ENCODE data around the gene UGT2B15.
"Not testable (repeated sequence)": the region's sequence is repeated elsewhere in the genome, so short reads cannot be mapped to it uniquely, and the experiment has no call there.

UGT2B15 gene

GRCh38 chr4:68670479-68670939, at the start of gene UGT2B15:
UGT2B15 (minus strand) TSS chr4:68670652; CDS start chr4:68670618, 34 bp downstream.
- not testable (repeated sequence) for DNase-seq

DNA sequence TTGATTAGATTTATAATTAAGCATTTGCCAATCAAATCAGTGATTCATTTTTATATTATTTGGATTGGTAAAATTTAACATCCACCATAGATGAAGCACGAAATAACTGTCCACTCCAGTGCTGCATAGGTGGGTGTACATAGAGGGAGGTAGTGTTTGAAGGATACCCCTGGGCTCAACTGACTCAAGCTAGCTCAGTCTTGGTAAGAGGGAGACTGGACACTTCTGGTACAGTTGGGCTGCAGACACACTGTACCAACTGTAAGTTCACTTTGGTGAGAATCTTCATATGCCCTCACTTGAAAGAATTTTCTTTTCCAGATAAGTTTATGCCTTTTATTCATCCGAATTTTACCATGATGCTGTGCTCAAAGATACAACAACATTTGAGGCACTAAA, 48.6 kb upstream of the UGT2B15 start:
- no peak for DNase-seq

- no peak for DNase-seq
Observed at GRCh38 chr4:68718447-68719074, 48.1 kb upstream of the UGT2B15 start.

DNA sequence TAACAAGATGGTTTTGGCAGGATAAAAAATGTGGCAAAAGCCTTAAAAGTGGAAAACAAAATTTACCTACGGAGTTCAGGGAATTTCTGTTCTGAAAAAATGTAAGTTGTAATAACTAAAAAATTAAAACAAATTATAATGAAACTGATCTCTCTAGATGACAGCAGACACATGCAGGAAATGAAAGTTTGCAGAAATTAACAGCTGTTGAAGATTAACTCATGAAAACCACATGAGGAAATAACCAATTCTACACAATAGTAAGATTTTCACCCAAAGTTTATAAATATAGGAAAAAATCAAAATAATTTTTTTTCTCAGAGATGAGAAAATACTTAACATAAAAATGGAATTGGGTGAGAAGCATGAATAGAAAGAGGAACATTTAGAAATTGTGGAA, 47.5 kb upstream of the UGT2B15 start:
- no peak for DNase-seq

DNA sequence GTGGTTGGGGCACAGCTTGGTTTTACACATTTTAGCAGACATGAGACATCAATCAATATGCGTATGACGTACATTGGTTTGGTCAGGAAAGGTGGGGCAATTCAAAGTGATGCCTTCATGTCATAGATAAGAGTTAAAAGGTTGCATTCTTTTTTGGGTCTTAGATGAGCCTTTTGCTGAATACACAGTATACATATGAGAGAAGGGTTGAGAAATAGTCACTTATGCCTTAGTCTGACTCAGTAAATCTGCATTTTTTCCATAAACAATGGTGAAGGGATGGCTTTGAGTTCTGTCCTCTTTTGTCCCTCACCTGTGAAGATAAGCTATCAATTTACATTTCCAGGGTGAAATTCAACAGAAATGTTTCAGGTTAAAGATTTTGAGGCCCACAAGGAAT, 43.9 kb upstream of the UGT2B15 start:
- no peak for DNase-seq

DNA sequence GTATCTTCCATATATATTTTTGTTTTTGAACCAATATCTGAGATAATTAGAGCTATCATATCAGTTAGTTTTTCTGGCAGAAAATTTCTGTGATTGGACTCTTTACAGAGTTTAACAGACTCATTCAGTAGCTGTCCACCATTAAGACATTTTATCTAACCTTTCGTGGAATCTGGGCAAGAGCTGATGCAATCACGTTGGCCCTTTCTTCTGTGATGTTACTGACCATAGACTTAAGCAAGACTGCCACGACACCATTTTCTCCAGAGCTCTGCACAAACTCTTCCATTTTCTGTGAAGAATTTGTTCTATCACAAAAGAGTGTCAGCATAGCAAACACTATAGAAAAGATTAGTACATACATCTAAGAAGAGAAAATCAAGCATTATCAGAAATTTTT, 41.8 kb upstream of the UGT2B15 start:
- DNase-seq: no peak

GRCh38 chr4:68708566-68708965, 38.1 kb upstream of the UGT2B15 start:
- DNase-seq: no peak

DNA sequence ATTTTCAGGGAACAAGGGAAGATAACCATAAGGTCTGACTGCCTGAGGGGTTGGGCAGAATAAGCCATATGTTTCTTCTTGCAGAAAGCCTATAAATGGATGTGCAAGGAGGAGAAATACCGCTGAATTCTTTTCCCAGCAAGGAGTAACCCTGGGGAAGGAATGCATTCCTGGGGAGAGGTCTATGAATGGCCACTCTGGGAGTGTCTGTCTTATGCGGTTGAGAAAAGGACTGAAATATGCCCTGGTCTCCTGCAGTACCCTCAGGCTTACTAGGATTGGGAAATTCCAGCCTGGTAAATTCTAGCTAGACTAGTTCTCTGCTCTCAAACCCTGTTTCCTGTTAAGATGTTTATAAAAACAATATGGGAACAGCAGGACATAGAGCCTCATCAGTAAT, 32.7 kb upstream of the UGT2B15 start:
- not testable (repeated sequence) for DNase-seq

GRCh38 chr4:68700152-68700551, 29.7 kb upstream of the UGT2B15 start:
- no peak for DNase-seq

GRCh38 chr4:68693325-68694075, 23.0 kb upstream of the UGT2B15 start:
- no peak for DNase-seq

DNA sequence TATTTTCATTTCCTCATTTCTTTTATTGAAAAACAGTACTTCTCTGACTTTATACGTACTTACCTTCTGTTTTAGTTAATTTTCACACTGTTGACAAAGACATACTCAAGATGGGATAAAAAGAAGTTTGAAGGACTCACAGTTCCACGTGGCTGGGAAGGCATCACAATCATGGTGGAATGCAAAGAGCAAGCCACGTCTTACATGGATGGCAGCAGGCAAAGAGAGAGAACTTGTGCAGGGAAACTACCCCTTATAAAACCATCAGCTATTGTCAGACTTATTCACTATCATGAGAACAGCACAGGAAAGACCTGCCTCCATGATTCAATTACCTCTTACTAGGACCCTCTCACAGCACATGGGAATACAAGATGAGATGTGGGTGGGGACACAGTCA, 20.7 kb upstream of the UGT2B15 start:
- no peak for DNase-seq

DNA sequence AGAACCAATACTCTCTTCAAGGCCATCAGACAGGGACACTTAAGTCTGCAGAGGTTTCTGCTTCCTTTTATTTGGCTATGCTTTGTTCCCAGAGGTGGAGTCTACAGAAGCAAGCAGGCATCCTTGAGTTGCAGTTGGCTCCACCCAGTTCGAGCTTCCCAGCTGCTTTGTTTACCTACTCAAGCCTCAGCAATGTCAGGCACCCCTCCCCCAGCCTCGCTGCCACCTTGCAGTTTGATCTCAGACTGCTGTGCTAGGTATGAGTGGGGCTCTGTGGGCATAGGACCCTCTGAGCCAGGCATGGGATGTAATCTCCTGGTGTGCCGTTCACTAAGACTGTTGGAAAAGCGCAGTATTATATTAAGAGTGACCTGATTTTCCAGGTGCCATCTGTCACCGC, 12.6 kb upstream of the UGT2B15 start:
- DNase-seq: no peak

DNA sequence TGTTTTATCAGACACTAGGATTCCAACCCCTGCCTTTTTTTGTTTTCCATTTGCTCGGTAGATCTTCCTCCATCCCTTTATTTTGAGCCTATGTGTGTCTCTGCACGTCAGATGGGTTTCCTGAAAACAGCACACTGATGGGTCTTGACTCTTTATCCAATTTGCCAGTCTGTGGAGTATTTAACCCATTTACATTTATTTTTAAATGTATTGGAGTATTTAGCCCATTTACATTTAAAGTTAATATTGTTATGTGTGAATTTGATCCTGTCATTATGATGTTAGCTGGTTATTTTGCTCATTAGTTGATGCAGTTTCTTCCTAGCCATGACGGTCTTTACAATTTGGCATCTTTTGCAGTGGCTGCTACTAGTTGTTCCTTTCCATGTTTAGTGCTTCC, 10.8 kb upstream of the UGT2B15 start:
- DNase-seq: not testable (repeated sequence)

DNA sequence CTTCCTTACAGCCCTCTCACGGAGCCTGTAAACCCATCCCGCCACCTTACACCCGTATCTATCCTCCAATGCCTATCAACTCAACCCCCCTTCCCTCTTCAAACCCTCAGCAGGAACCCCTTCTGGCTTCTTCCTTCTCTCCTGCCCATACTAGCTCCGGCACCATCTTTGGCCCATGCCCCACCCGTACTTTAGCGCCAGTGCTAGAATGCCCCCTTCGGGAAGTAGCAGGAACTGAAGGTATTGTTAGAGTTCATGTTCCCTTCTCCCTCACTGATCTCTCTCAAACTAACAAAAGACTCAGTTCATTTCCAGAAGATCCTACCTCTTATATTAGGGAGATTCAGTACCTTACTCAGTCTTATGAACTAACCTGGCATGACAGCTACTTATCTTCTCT, 2.7 kb upstream of the UGT2B15 start:
- no peak for DNase-seq

GRCh38 chr4:68671217-68671616, 765 bp upstream of the UGT2B15 start:
- DNase-seq: not testable (repeated sequence)

GRCh38 chr4:68668537-68669163, 1.8 kb downstream of the UGT2B15 start:
- DNase-seq: not testable (repeated sequence)

DNA sequence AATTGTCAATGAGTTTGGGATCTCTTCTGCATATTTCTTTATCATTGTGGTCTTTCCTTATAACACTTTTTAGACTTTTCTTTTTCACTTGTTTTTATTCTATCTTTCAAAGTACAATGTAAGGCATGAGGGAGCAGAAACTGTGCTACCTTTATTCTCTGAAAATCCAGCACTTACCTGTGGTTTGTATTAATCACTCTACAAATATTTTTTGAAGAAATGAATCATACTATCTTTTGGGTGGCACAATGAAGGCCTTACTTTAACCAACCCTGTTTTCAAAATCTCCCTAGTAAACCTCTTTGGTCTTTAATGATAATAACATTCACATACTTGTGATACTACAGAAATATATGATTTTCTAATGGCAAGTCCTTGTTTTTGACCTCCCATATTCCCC, 2.9 kb downstream of the UGT2B15 start:
- DNase-seq: not testable (repeated sequence)

GRCh38 chr4:68664721-68665120, 5.7 kb downstream of the UGT2B15 start:
- DNase-seq: not testable (repeated sequence)

DNA sequence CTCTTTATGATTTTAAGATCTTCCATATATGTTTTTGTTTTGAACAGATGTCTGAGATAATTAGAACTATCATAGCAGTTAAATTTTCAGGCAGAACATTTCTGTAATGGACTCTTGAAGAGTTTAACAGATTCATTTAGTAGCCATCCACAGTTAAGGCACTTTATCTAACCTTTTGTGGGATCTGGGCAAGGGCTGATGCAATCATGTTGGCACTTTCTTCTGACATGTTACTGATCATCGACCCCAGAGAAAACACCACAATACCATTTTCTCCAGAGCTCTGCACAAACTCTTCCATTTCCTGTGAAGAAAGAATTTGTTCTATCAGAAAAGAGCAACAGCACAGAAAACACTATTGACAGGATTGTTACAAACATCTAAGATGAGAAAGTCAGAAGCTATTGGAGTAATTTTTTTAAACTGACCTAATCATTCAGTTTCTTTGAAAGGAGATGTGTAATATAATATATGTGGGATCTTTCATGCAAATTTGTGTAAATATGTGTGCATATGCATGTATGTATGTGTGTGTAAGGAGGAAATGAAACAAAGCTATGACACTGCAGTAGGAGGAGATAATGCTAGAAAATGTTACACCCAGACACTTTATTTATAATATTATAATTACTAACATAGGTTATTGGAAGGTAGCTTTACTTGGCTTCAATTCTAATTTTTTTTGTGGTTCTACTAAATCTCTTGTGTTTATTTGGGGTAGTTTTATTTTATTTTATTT, 7.4 kb downstream of the UGT2B15 start:
- not testable (repeated sequence) for DNase-seq

DNA sequence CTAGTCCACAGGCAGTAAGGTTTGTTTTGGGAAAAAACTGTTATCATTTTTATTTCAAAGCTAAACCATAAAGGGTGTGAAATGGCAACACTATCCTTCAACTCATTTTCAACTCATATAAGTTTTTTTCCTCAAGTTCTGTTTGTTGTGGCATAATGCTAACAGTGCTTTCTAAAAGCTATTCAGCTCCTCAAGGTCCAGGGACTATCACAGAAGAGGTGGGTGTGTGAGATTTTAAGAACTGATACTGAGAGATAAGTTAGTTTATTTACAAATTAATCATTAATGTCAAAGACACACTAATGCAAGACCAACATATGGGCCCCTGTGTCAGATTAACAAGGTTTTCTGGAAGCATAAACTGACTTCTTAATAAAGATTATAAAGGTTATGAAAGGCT, 11.8 kb downstream of the UGT2B15 start:
- no peak for DNase-seq

GRCh38 chr4:68657022-68657594, 13.3 kb downstream of the UGT2B15 start:
- not testable (repeated sequence) for DNase-seq

- not testable (repeated sequence) for DNase-seq
Observed at GRCh38 chr4:68656445-68656973, 13.9 kb downstream of the UGT2B15 start.
